Activated T-cell treated with anti-CD3 and anti-CD28 coated beads, Interleukin-2, amount 50 U/mL, for 1 hour (primary cell): Measurements from ENCODE around the gene MCRIP2.
"Not testable (repeated sequence)": the region's sequence is repeated elsewhere in the genome, so short reads cannot be mapped to it uniquely, and the experiment has no call there.

Experiments
- DNase-seq: peaks from one replicate; pipeline ENCODE4 v3.0.0-alpha.2; 2020

Gene MCRIP2, protein sequence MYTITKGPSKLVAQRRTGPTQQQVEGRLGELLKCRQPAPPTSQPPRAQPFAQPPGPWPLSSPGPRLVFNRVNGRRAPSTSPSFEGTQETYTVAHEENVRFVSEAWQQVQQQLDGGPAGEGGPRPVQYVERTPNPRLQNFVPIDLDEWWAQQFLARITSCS

DNA sequence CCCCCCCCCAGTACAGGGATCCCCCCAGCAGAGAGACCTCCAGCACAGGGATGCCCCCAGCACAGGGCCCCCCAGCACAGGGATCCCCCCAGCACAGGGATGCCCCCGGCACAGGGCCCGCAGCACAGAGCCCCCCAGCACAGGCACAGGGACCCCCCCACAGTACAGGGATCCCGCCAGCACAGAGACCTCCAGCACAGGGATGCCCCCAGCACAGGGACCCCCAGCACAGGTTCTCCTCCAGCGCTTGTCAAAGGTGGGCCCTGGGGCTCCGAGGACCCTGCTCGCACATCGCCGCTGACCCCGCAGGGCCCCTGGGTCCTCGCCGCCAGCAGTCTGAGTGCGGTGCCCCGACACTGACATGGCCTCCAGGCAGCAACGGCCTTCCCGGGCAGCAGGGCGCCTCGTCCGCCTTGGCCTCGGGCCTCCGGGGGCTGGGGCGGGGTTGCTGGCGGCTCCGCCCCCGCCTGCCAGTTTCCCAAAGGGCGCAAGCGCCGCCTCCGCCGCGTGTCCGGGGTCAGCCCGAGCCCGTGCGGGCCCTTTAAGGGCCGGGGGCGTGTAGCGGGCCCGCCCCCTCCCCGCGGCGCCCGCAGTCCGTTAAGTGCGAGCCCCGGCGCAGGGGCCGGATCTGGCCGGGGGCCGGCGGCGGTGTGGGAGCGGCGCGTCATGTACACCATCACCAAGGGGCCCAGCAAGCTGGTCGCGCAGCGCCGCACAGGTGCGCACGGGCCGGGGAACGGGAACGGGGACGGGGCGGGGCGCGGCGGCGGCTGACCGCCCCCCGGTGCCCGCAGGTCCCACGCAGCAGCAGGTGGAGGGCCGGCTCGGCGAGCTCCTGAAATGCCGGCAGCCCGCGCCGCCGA is at the start of gene MCRIP2:
TSS of gene MCRIP2 (plus strand) at position 503 of the 863 bp plus-strand sequence. CDS start at position 667, 164 bp downstream.
- DNase-seq, result peak; percentile 69

DNA sequence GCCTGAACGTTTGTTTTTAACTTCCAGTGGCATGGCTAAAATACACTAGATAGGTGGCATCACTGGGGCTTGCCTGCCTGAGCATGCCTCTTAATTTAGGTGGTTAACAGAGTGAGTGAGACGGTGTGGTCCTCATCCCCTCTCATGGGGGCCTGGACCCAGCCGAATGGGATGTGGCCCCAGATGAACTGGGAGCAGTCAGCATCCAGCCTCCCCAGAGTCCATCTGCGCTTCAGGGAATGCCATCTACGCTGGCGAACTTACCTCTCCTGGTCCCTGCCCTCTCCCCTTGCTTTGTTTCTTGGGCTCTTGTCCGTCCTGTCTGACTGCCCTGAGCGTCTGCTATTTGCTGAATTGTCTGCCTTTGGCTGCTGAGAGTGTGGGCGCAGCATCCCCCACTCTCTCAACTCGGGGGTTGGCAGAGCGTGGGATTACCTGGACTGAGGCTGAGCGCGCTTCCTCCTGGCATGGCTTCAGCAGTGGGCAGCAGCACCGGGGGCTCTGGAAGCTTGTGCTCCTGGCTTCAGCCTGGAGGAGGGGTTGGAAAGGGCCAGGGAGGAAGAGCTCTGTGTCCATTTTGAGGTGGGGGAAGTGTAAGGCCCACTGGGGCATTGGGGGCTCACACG is 49.6 kb upstream of the MCRIP2 start:
- DNase-seq, result no peak

DNA sequence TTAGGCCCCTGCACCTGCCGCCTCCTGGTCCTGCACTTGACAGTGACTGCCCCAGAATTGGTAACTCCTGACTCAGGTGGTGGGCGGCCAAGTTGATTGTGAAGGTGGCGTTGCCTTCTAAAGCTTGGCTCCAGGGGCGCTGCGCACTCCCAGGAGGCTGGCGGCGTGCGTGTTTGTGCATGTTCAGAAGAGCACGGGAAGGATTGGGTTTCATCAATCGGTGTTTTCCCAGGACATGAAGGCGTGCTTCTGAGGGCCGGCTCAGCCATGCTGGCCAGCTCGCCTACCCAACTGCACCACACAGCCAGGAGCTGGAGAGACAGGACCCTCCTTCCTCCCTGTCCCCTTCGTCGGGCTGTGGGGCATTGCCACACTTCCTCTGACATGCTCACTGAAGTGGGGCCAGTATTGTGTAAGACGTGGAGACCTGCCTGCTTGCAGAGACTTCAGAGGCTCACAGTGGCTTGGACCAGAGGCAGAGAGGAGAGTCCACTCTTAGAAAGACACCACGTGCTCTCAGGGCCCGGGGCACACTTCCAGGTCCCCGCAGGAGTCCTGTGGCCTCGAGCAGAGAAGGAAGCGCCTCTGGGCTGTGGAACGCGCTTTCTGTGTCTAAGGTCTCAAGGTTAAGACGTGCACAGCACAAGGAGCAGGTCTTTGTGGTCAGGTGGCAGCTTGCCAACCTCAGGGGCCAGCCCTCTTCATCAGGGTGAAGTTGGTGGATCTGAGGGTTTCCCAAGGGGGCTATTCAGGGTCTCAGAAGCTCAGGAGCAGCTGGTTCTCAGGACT is 48.9 kb upstream of the MCRIP2 start:
- no peak for DNase-seq

DNA sequence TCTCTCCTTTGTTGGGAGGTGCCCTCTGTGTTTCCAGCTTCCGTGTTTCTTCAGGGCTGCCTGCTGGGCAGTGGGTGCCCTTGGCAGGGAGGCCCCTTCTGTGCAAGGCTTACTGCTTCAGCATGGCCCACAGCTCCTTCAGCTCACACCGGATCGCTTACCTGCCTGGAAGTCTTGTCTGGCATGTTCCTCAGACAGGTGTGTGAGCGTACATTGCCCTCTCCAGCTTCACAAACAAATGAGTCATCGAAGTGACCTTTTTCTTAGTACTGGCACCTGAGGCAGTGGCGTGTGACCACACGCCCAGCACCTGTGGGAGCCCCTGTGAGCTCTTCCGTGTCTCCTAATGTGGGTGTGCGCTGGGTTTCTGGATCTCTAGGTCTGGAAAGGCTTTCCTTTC is 48.2 kb upstream of the MCRIP2 start:
- no peak for DNase-seq

GRCh38 chr16:593807-594206 is 47.8 kb upstream of the MCRIP2 start:
- no peak for DNase-seq

GRCh38 chr16:595094-595528 is 46.5 kb upstream of the MCRIP2 start:
- no peak for DNase-seq

DNA sequence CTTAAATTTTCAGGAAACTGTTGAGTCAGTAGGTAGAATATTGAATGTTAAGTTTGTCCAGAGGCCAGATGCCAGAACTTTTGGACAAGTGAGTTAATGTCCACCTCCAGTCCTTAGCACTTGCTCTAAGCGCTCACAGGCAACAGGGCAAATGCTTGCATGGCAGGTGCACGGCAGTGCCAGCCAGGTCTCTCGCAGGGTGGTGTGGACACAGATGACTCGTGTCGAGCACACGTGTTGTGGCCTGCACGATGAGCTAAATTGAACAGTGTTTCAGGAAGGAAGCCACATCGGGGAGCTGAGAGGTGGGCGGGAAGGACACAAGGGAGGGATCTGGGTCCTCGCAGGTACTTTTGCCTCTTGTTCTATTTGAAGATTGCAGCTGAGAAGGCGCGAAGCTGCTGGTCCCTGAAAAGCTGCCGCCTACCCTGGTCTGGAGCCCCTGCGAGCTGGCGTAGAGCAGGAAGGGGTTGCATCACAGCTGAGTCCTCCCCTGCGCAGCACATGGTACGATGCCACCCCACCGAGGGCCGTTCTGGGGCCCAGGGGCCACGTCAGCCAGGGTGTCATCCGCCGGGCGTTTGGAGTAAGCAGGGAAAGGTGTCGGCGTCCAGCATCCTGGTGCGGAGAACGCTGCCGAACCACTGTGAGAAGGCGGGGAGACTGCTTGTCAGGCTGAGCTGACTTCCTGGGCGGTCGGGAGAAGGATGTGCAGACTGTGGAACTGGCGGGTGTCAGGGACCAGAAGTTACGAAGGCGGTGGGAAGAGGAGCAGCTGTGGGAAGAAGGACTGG is 45.5 kb upstream of the MCRIP2 start:
- no peak for DNase-seq

- no peak for DNase-seq
These were observed 44.9 kb upstream of the MCRIP2 start for GRCh38 chr16:596736-597060.

- DNase-seq, result not testable (repeated sequence)
These were observed 44.0 kb upstream of the MCRIP2 start for GRCh38 chr16:597655-598054.

GRCh38 chr16:598823-599739 is 42.5 kb upstream of the MCRIP2 start:
- no peak for DNase-seq

DNA sequence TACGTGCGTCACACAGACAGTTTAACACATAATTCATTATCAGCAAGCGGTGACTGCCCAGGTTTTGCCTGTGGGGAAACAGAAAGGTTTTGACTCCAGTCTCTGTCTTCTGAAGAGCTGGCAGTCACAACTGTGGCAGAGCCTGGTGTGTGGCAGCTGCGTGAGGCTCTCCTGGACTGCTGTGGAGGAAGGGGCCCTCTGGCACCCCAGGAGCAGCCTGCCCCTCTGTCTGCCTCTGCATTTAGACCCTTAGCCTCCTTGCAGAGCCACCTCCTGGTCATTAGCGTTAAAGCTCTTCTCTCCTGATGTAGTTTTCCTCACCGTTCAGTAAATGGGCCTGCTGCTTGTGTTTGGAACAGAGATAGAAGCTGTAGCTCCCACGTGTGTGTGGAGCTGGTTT is 40.8 kb upstream of the MCRIP2 start:
- no peak for DNase-seq

GRCh38 chr16:603933-604332 is 37.7 kb upstream of the MCRIP2 start:
- DNase-seq, result no peak

DNA sequence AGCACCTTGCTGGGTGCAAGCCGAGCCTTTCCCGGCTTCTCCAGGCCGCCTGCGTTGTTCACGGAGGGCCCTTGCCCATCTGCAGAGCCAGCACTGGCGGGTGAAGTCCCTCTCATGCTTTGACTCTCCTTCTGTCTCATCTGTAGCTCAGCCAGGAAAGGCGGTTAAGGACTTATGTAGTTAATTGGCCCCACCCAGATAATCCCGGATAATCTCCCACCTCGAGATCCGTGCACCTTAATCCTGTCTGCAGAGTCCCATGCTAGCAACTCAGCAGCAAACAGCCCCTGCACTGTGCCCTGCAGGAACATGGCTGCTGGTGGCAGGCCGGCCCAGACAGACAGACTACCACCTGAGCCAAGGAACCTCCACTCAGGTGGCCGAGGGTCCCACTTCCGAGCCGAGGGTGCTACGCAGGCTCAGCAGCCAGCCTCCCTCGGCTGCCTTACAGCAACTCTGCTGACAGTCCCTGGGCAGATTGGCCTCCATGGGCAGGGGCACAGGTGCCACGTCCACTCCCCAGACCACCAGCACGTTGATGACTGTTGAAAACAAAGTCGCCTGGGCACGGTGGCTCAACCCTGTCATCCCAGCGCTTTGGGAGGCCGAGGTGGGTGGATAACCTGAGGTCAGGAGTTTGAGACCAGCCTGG is 34.8 kb upstream of the MCRIP2 start:
- no peak for DNase-seq

- DNase-seq, result no peak
These were observed 33.6 kb upstream of the MCRIP2 start for GRCh38 chr16:608019-608418.

- DNase-seq, result no peak
These were observed 32.3 kb upstream of the MCRIP2 start for GRCh38 chr16:609316-609715.

DNA sequence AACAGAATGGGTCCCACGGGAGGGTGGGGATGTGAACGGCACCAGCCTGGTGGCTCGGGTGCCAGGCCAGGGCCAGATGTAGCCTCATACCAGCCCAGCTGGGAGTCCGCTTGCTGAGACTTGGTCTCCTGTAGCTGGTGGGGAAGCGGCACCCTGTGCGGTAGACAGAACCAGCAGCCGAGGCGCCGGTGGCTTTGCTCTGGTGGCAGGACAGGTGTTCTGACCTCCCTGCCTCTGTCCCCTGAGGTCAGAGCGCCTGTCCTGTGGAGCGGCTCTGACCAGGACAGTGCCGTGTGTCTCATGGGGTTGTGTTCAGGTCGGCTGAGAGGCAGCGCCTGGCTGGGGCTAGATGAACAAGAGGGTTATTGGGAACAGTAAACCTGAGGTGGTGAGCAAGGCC is 31.6 kb upstream of the MCRIP2 start:
- no peak for DNase-seq

DNA sequence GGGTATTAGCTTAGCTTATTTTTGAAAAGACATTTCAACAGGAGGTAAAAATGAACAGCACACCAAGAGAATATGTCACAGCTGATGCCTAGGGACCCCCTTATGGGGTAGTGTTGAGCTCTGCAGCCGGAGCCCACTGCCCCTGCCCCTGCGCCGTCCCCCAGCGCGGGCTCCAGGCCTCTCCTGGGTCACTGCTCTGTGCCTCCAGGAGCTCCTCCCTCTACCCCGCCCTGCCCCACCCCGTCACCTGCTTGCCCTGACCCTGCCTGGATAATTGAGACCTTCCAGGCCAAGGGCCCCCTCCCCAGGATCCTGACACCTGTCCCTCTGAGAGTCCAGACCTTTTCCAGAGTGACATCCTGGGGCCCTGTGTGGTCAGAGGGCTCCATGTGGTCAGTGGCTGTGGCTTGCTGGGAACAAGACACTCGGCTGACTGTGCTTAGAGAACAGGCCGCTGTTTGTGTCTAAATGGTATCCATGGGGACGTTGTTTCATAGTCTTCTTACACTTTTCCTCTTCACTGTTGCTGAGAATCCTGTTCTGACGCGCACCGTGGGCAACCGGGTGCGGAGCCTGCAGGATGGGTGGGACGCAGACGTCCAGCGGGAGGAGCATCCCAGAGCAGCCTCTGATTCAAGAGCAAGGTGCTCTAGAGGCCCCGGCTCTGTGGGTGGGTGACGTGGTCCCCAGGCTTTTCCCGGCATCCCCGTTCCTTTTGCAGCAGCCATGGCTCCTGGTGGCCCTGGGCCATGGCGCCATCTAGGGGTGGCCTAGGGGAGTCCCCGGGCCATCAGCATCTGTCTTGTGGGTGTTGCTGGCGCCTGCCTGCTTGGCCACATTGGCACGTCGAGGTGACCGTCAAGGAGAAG is 30.9 kb upstream of the MCRIP2 start:
- DNase-seq, result peak; percentile 65

DNA sequence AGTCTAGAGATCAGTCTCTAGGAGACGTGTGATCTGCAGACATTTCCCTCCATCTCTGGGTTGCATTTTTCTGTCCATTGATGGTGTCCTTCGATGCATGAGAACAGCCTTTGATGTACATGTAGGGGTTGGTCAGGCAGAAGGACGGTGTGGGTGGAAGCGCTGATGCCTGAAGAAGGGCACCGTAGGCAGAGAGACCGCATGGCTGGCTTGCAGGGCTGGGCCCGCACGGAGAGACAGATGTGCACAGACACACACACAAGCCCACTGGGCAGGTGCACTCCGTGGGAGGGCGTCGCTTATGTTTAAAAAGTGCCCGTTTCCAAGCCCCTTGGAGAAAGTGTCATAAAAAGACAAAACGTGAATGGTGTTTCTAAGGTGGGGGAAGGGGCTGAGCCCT is 26.5 kb upstream of the MCRIP2 start:
- no peak for DNase-seq

DNA sequence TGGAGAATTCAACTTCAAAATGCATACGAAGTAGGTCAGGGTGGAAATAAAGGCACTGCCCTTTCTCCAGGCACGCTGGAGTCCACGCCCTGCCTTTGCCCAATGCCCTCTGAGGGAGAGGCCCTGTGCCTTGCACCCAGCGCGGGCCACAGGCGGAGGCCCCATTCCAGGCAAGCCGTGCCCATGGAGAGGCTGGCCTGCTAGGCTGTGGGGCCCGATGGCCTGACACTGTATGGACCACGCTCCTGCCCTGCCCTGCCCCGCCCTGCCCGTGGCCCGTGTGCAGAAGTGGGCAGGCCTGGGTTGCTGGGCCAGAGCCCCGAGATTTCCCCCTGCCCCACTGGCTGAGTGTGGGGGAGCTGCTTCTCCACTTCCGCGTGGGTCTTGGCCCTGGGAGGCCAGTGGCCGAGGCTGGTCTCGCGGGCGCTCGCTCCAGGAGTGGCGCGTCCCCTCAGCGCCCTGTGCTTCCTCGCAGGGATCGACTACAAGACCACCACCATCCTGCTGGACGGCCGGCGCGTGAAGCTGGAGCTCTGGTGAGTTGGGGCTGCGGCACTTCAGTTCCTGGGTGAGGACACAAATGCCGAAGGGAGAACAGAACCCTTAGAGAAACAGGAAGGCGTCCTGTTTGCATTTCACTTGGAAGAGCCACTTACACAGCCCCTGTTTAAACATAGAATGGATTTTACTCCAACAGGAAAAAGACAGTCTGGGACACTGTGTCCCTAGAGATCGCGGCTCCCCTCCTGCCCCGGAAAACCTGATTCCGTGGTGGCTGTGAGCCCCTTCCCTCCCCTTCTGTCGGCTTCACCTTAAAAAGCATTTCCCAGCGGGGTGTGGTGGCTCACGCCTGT is 24.7 kb upstream of the MCRIP2 start:
- no peak for DNase-seq
